Measurements from ENCODE around the gene BAZ2B.

The BAZ2B gene

DNA sequence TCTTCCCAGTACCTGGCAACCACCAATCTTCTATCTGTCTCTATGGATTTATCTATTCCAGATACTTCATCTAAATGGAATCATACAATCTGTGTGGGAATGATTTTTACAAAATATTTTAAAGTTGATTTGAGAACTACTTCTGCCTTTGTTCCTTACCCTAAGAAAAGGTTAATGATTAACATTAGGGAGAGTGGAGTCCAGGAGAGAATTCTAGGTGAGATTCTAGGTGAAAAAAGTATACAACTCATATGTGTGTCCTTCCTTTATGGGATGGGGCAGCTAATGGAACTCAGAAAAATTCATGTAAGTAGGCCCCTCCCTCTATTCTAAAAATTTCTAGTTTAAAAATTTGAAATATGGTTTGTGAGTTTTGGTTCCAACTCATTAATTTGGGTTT lies 293.9 kb downstream of the BAZ2B start:
- DNase-seq (ENCODE audit: low read depth), result no peak

DNA sequence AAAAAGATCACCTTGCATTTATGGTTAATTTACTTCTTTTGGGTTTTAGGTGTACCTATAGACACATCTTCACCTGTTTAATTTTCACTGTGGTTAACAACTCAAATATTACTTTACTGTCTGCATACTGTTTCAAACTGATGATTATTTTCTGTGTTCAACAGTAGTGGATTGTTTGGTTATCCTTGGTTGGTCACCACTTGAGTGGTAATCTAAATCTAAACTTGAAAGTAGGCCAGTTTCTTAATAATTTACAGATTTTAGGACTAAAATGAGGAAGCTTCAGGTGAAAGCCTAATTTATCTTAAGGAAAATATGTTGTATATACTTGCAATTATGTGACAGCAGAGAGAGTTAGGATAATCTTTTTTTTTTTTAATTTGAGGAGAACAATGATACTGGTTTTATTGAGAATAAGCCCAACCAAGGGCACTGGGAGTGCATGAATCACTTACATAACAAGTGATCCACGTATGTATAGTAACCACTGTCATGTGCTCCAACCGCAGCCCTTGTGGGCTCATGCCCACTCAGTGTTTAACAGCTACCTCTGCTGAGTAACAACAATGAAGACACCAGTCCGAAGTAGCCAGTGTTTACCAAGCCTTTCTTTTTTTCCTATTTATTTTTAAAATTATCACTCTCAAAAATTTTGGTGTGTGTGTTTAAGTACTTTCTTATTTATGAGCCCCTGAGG lies 298.8 kb downstream of the BAZ2B start:
- DNase-seq (ENCODE audit: low read depth), result peak; percentile 2

DNA sequence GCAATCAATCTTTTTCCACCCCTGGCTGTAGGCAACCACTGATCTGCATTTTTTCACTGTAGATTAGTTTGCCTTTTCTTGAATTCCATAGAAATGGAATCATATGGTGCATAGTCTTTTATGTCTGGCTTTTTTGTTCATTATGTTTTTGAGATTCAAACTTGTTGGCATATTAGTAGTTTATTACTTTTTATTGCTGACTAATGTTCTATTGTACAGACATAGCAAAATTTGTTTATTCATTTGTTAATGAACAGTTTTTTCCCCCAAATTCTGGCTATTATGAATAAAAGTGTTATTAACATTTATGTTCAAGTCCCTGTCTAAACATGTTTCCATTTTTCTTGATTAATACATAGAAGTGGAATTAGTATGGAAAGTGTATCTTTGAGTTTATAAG lies 308.4 kb downstream of the BAZ2B start:
- DNase-seq (ENCODE audit: low read depth), result no peak

DNA sequence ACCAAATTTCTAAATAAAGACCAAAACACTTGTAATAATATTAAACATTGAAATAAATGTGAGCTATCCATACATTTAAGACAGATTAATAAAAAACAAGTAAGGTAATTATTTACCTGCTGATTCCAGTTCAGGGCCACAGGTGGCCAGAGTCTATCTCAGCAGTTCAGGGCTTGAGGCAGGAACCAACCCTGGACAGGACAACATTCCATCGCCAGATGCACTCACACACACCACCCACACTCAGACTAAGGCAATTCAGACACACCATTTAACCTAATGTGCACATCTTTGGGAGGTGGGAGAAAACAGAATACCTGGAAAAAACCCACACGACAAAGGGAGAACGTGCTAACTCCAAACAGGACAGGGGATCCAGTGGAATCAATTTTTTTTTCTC lies 315.8 kb downstream of the BAZ2B start:
- no peak for DNase-seq (ENCODE audit: low read depth)

DNA sequence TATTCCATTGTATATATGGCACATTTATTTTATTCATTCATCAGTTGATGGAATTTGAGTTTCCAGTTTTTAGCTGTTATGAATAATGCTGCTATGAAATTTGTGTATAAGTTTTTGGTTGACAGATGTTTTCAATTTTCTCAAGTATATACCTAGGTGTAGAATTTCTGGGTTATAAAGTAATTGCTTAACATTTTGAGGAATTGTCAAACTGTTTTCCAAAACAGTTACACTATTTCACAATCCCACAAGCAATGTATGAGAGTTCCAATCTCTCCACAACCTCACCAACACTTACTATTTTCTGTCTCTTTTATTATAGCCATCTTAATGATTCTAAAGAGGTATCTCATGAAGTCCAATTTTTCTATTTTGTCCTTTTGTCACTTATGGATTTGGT lies 317.4 kb downstream of the BAZ2B start:
- DNase-seq (ENCODE audit: low read depth), result peak; percentile 11

DNA sequence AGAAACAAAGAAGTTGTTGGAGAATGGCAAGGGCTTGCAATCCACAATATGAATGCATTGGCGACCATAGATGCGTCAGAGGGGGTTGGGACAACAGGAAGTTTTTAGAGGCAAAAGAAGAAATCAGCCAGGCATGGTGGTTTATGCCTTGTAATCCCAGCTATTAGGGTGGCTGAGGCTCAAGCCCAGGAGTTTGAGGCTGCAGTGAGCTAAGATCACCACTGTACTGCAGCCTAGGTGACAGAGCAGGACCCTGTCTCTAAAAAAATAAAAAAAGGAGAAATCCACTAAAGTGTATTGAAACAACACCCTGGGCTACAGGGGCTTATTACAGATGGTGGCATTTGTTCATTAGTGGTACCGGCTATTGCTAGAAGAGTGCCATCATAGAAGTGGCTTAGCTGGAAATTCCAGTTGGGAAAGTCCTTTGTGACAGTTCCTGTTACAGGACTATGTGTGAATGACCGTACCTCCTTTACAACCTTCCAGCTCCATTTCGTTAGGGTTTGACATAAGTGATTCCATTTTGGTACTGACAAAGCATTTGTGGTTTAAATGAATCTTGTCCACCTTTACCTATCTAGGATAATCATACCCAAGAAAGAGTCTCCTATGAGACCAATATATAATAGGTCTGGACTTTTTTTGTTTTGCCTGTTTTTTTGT lies 319.2 kb downstream of the BAZ2B start:
- no peak for DNase-seq (ENCODE audit: low read depth)

GRCh38 chr2:159292157-159292556 lies 324.2 kb downstream of the BAZ2B start:
- no peak for DNase-seq (ENCODE audit: low read depth)

- peak; percentile 92 for DNase-seq (ENCODE audit: low read depth)
Observed at GRCh38 chr2:159290289-159290907, 325.9 kb downstream of the BAZ2B start.

DNA sequence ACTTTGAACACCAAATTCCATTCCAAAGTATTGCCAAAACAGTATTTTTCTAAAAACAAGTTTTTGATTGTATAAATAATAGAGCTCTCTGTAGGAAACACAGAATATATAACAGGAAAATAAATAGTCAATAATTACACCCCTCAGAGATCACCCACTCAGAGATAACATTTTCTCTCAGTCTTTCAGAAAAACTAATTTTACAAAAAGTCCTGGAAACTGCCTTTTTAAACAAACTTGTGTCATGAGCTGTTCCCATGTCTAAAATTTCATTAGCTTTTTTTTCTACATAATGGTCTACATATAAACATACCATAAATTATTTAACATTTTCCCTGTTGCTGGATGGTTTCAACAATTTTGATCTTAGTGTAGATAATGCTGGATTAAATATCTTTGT lies 328.6 kb downstream of the BAZ2B start:
- no peak for DNase-seq (ENCODE audit: low read depth)

- DNase-seq (ENCODE audit: low read depth), result peak; percentile 89
Observed at GRCh38 chr2:159286709-159287441, 329.5 kb downstream of the BAZ2B start.

DNA sequence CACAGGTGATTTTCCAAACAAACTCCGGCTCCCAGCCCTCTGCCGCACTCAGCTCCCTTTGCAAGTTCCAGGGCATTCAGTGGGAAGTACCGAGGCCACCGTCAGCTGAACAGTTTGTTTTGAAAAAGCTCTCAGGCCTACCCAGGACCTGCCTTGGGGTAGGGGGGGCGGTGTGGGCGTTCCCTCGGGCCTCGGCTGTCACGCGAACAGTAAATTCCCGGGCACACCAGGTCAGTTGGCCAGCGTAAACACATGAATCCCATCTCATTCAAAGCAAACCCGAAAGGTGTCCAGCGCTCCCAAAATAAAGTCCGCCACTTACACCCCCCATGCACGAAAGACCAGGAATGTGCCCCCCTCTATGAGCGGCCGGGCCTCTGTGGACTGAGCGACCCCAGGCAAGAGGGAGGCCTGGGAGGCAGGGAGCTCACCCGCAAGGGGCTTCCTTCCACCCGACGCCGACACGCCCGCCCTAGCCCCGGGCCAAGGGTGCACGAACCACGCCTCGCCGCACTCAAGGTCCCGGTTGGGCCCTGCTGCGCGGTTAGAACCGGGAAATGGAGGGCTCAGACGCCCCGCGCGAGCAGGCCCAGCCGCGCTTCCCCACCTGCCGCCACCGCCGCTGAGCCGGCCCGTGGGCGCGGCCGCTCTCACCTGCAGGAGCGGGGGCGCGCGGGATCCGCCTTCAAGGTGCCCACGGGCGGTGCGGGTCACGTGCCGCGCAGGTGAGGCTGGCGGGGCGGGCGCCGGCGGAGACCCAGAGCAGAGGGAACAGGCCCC lies 330.2 kb downstream of the BAZ2B start, which contains the start of gene WDSUB1:
TSS of gene WDSUB1 (minus strand) at position 775 of the 780 bp plus-strand sequence. CDS start 3,634 bp downstream, outside the sequence.
- peak; percentile 56 for DNase-seq (ENCODE audit: low read depth)

- no peak for DNase-seq (ENCODE audit: low read depth)
Observed at GRCh38 chr2:159285433-159285832, 330.9 kb downstream of the BAZ2B start.

DNA sequence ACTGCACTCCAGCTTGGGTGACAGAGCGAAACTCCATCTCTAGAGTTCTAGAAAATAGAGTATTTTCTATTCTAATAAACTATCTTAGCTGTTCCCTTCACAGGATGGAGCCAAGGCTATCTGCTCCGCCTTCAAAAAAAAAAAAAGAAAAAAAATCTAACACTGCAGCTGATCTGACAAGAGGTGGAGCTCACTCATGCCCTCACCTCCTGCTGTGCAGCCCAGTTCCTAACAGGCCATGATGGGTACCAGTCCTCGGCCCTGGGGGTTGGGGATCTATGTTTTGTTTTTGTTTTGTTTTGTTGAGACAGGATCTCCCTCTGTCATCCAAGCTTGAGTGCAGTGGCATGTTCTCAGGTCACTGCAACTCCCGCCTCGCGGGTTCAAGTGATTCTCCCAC lies 332.8 kb downstream of the BAZ2B start:
- DNase-seq (ENCODE audit: low read depth), result no peak

DNA sequence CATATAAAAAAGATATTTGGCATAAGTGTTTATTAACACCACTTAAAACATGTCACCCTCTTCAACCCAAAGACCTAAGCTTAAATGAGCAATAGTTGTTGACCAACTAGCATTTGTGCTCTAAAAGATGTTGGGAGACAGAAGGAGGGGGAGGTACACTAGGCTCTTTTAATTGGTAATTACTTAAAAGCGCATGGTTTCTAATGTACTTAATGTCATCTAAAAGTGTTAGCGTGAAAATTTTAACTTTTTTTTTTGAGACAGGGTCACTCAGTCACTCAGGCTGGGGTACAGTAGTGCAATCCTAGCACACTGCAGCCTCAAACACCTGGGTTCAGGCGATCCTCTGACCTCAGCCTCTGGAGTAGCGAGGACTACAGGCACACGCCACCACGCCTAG lies 335.3 kb downstream of the BAZ2B start:
- DNase-seq (ENCODE audit: low read depth), result no peak

DNA sequence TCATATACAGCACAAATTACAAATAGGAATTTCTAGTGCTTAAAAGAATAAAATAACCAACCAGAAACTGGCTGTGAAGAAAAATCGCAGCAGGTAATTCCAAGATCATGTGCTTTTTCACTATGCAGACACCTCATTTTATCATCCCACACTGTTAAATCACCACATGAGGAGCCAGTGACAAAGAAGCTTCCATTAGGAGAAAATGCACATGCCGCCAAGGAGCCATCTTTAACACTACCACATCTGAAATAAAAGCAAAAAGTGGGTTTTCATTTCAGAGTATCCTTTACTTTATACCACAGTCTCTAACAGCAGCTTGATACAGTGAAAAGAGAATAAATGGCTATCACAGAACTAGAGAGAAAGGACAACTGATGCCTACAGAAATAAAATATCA lies 336.6 kb downstream of the BAZ2B start:
- no peak for DNase-seq (ENCODE audit: low read depth)

- no peak for DNase-seq (ENCODE audit: low read depth)
Observed at GRCh38 chr2:159275111-159275510, 341.2 kb downstream of the BAZ2B start.

DNA sequence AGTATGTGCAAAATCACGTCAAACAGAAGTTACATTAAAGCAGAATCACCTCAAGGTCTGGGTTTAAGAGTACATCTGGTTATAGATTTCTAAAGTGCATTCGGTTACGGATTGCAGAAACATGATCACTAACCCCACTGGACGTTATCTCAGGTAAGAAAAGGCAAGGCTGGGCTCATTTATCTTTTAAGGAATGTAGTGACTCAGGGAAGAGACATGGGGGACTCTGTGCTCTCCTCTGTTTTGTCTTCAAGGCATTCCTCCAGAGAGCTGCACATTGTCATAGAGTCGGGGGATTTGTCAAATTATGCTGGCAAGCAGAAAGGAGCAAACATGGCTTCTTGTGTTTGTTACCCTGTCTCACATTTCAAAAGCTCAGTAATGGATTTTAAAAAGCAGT lies 344.2 kb downstream of the BAZ2B start:
- no peak for DNase-seq (ENCODE audit: low read depth)

GRCh38 chr2:159270744-159271379 lies 345.5 kb downstream of the BAZ2B start:
- no peak for DNase-seq (ENCODE audit: low read depth)

All from iris pigment epithelial cell (primary cell).